HepG2 (cell line): ENCODE measurements around the gene ATP6V1C2.

Source experiments
- ARNT ChIP-seq: fragments of 450-650 bp; IDR thresholded peaks from 2 replicates; pipeline ENCODE4 v1.6.1; 2017
- ELF4 ChIP-seq: sonication (generic); formaldehyde crosslinking; IDR thresholded peaks from 2 replicates; pipeline ENCODE4 v1.5.0; 2020; ENCODE audit warnings: missing genetic modification reagents, mild to moderate bottlenecking, moderate library complexity, borderline replicate concordance
- FIP1L1 ChIP-seq: fragments of 200-400 bp; formaldehyde crosslinking; IDR thresholded peaks from 2 replicates; pipeline ENCODE4 v1.6.1; 2018; ENCODE audit warnings: low read depth, mild to moderate bottlenecking, low read length, moderate library complexity, borderline replicate concordance; ENCODE audit not compliant: insufficient read depth
- KLF16 ChIP-seq, 2 experiments: sonication (generic) in 1 of 2; formaldehyde crosslinking in 1 of 2; IDR thresholded peaks; 2 replicates each; pipeline versions ENCODE4 v1.6.1 to v1.8.0; 2016 to 2023; ENCODE audit warnings: missing genetic modification reagents in 2 of 2, missing compliant biosample characterization in 1 of 2
- MXI1 ChIP-seq: IDR thresholded peaks from 3 replicates; pipeline ENCODE4 v1.6.1; 2012; ENCODE audit warnings: low read depth, low read length, inconsistent platforms, borderline replicate concordance
- POLR2A ChIP-seq, 2 experiments: IDR thresholded peaks; 2 replicates each; pipeline ENCODE4 v1.6.1; 2011; ENCODE audit warnings: low read depth in 2 of 2, low read length in 2 of 2, mild to moderate bottlenecking in 1 of 2, moderate library complexity in 1 of 2; ENCODE audit not compliant: insufficient read depth in 1 of 2
- RAD21 ChIP-seq: fragments of 450-650 bp; formaldehyde crosslinking; IDR thresholded peaks from 2 replicates; pipeline ENCODE4 v1.5.0; 2020; ENCODE audit warnings: mild to moderate bottlenecking
- SP1 ChIP-seq, 2 experiments: fragments of 450-650 bp in 1 of 2; sonication (generic) in 1 of 2; formaldehyde crosslinking in 1 of 2; IDR thresholded peaks; 2 replicates each; pipeline versions ENCODE4 v1.4.0 to v1.6.1; 2016 to 2020; ENCODE audit warnings: missing genetic modification reagents in 1 of 2
- SP4 ChIP-seq: sonication (generic); formaldehyde crosslinking; IDR thresholded peaks from 2 replicates; pipeline ENCODE4 v1.8.1; 2023; ENCODE audit warnings: mild to moderate bottlenecking, missing genetic modification reagents
- ZNF280D ChIP-seq: sonication (generic); formaldehyde crosslinking; IDR thresholded peaks from 2 replicates; pipeline ENCODE4 v1.5.1; 2020; ENCODE audit warnings: mild to moderate bottlenecking, missing genetic modification reagents

GRCh38 chr2:10759151-10759714, 37.8 kb downstream of the ATP6V1C2 start:
- TF ChIP-seq ZNF280D (CRISPR knock-in tag): no peak
- TF ChIP-seq SP4 (CRISPR knock-in tag): no peak
- no peak for TF ChIP-seq ARNT
- no peak for TF ChIP-seq RAD21
- TF ChIP-seq ELF4 (CRISPR knock-in tag): no peak
- no peak for TF ChIP-seq FIP1L1
- no peak for TF ChIP-seq MXI1
- no peak for TF ChIP-seq SP1 (IDR thresholded peaks at IDR 0.05)
- no peak for TF ChIP-seq SP1 (CRISPR knock-in tag; IDR thresholded peaks at IDR 0.05)
- no peak for TF ChIP-seq POLR2A (IDR thresholded peaks at IDR 0.05; ENCODE audit: insufficient read depth in 1 of 2, low read depth in 2 of 2, low read length in 2 of 2)
- no peak for TF ChIP-seq KLF16 (CRISPR knock-in tag; IDR thresholded peaks at IDR 0.05)
